T-helper 2 cell treated with Interferon-gamma antibody and Interleukin-4, amounts not matched to agents 5 μg/mL and 100 μg/mL, for 36 hours (primary cell): ENCODE data around the gene PCYOX1L.
"Not testable (repeated sequence)": the region's sequence is repeated elsewhere in the genome, so short reads cannot be mapped to it uniquely, and the experiment has no call there.

Source experiments
- DNase-seq: peaks from one replicate; pipeline ENCODE4 v3.0.0; 2021; ENCODE audit warnings: low spot score
- H3K27ac Mint-ChIP-seq: one replicate; pipeline ENCODE4 v1.8.0; 2021; ENCODE audit warnings: mild to moderate bottlenecking, mixed read lengths
- H3K27me3 Mint-ChIP-seq: one replicate; pipeline ENCODE4 v1.8.0; 2021; ENCODE audit warnings: low read depth, mixed read lengths
- H3K36me3 Mint-ChIP-seq: one replicate; pipeline ENCODE4 v1.8.0; 2021; ENCODE audit warnings: low read depth, mixed read lengths
- H3K4me1 Mint-ChIP-seq: one replicate; pipeline ENCODE4 v1.8.0; 2021; ENCODE audit warnings: low read depth, mixed read lengths
- H3K4me3 Mint-ChIP-seq: one replicate; pipeline ENCODE4 v1.8.0; 2022; ENCODE audit warnings: mild to moderate bottlenecking, moderate library complexity, mixed read lengths
- H3K9me3 Mint-ChIP-seq: one replicate; pipeline ENCODE4 v1.8.0; 2021; ENCODE audit warnings: mixed read lengths

PCYOX1L gene

DNA sequence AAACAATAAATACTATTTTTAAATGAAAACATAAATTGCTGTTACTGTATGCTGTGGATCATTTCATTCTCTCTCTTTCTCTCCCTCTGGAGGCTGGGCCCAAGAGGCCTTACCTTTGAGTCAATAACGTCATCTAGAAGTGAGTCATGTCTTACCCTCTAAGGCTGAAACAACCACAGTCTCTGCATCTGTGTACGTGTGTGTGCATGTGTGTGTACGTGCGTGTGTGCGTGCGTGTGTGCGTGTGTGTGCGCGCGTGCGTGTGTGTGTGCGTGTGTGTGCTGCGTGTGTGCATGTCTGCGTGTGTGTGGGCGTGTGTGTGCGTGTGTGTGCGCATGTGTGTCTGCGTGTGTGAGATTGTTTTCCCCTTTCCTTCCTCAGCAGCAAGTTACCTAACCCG, 34.9 kb downstream of the PCYOX1L start:
- H3K9me3 Mint-ChIP-seq = no peaks in the 10 kb centered on the region
- peaks cover 14% of the 10 kb centered on the region for H3K27me3 Mint-ChIP-seq
- no peaks in the 10 kb centered on the region for H3K4me1 Mint-ChIP-seq
- DNase-seq = peak; percentile 5
- no peaks in the 10 kb centered on the region for H3K36me3 Mint-ChIP-seq
- H3K27ac Mint-ChIP-seq = no peak overlapping the region
- H3K4me3 Mint-ChIP-seq = no peak overlapping the region

DNA sequence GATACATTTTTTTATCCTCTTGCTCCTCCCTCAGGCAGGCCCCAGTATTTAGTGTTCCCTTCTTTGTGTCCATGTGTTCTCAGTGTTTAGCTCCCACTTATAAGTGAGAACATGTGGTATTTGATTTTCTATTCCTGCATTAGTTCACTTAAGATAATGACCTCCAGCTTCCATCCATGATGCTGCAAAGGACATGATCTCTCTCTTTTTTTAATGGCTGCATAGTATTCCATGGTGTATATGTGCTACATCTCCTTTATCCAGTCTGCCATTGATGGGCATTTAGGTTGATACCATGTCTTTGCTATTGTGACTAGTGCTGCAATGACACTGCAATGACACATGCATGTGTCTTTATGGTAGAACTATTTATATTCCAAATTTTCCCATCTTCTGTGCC, 37.1 kb downstream of the PCYOX1L start:
- not testable (repeated sequence) for H3K27me3 Mint-ChIP-seq, H3K4me3 Mint-ChIP-seq, H3K9me3 Mint-ChIP-seq, H3K4me1 Mint-ChIP-seq, H3K36me3 Mint-ChIP-seq, H3K27ac Mint-ChIP-seq, DNase-seq

DNA sequence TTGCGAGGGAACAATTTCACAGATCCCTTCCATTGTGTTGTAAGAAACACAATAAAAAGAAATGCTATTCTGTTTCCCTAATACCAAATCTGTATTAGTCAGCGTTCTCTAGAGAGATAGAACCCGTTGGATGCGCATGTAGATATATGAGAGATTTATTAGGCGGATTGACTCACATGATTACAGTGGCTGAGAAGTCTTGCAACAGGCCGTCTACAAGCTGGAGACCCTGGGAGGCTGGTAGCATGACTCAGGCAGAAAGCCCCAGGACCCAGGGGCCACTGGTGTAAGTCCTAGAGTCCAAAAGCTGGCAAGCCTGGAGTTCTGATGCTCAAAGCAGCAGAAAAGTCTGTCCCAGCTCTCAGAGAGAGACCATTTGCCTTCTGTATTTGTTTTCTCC, 39.7 kb downstream of the PCYOX1L start:
- no peak for DNase-seq
- Mint-ChIP-seq H3K27ac (no peak overlapping the region), H3K9me3 (no peaks in the 10 kb centered on the region), H3K4me1 (no peaks in the 10 kb centered on the region), H3K27me3 (peaks cover 4% of the 10 kb centered on the region), H3K4me3 (no peak overlapping the region), H3K36me3 (no peaks in the 10 kb centered on the region)

DNA sequence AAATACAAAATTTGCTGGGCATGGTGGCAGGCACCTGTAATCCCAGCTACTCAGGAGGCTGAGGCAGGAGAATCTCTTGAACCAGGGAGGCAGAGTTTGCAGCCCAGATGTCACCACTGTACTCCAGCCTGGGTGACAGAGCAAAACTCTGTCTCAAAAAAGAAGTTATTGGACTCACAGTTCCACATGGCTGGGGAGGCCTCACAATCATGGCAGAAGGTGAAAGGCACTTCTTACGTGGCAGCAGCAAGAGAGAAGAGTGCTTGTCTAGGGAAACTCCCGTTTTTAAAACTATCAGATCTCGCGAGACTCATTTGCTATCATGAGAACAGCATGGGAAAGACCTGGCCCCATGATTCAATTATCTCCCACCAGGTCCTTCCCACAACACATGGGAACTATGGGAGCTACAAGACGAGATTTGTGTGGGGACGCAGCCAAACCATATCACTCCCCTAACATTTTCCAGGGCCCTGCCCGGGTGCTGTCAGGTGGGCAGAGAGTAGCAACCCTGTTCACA, 41.0 kb downstream of the PCYOX1L start:
- H3K9me3 Mint-ChIP-seq = not testable (repeated sequence)

DNA sequence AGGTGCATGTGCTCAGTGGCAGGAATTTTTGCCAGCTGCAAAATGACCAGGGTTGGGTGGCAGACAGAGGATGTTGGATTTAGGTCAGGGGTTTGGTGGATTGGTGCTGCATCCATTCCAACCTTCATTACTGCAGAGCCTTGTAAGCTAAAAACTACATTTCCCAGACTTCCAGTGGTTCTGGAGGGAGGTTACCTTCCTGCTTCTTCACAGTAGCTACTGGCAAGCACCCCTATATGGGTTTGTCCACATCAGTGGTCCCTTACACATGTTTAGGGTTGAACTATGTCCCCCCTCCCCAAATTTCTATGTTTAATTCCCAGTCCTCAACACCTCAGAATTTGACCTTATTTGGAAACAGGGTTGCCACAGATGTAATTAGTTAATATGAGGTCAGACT, 41.9 kb downstream of the PCYOX1L start:
- H3K27ac Mint-ChIP-seq = no peak overlapping the region
- no peak overlapping the region for H3K4me3 Mint-ChIP-seq
- peaks cover 4% of the 10 kb centered on the region for H3K27me3 Mint-ChIP-seq
- H3K9me3 Mint-ChIP-seq = no peaks in the 10 kb centered on the region
- DNase-seq = no peak
- no peaks in the 10 kb centered on the region for H3K4me1 Mint-ChIP-seq
- no peaks in the 10 kb centered on the region for H3K36me3 Mint-ChIP-seq

More for the DNA sequence above, 41.0 kb downstream of the PCYOX1L start:
- H3K4me3 Mint-ChIP-seq, DNase-seq, H3K27me3 Mint-ChIP-seq, H3K4me1 Mint-ChIP-seq, H3K27ac Mint-ChIP-seq, H3K36me3 Mint-ChIP-seq: not testable (repeated sequence)

DNA sequence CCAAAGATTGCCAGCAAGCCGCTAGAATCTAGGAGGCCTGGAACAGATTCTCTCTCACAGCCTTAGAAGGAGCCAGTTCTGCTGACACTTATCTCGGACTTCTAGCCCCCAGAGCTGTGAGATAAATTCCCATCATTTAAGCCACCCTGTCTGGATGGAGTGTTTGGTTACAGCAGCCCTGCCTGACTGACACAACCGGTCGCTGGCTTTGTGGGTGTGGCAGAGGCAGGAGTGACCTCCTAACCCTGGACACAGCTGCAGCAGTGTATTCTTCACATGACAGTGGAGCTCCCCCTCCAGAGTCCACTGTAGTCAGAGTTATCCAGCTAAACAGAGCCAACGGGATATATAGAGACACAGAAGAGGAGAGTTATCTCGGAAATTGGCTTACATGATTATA, 42.5 kb downstream of the PCYOX1L start:
- DNase-seq = no peak
- Mint-ChIP-seq H3K36me3 (no peaks in the 10 kb centered on the region), H3K4me1 (no peaks in the 10 kb centered on the region), H3K27me3 (peaks cover 4% of the 10 kb centered on the region), H3K9me3 (no peaks in the 10 kb centered on the region), H3K4me3 (no peak overlapping the region), H3K27ac (no peak overlapping the region)

DNA sequence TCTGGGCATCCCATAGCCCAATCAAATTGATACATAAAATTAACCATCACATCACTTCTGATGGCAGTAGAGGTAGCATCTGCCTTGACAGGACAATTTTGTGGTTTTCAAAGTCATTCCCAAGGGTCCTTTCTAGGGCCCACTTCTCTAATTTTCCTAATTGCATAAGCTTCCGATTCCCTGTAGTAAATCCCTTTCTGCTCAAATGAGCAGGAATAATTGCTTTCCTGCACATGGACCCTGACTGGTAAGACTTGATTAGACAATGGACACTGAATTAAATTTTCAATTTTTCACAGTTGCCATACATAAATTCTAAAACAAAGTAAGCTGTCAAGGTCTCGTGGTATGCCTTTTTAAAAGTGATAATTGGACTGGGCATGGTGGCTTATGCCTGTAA, 43.2 kb downstream of the PCYOX1L start:
- H3K27me3 Mint-ChIP-seq = peaks cover 4% of the 10 kb centered on the region
- H3K4me3 Mint-ChIP-seq = no peak overlapping the region
- H3K4me1 Mint-ChIP-seq = no peaks in the 10 kb centered on the region
- no peak overlapping the region for H3K27ac Mint-ChIP-seq
- no peak for DNase-seq
- no peaks in the 10 kb centered on the region for H3K9me3 Mint-ChIP-seq
- no peaks in the 10 kb centered on the region for H3K36me3 Mint-ChIP-seq

DNA sequence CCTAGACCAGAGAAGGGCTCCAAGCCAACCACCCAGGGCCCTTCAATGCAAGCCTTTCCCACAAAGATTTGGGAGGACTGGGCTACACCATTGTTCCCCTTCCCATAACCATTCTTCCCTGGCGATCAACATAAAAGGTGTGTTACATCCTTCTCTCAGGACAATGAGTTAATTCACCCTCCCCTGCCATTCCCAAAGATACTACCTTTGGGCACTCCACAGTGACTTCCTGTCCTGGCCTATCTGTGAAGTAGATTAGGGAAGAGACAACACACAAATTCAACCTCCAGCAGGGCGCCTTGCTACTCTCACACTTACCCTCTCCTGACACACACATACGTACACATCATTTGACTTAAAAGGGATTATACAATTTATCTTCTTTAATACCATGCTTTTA, 44.4 kb downstream of the PCYOX1L start:
- Mint-ChIP-seq H3K4me3 (no peak overlapping the region), H3K27me3 (peaks cover 2% of the 10 kb centered on the region), H3K4me1 (no peaks in the 10 kb centered on the region), H3K9me3 (no peaks in the 10 kb centered on the region), H3K27ac (no peak overlapping the region), H3K36me3 (no peaks in the 10 kb centered on the region)
- no peak for DNase-seq

DNA sequence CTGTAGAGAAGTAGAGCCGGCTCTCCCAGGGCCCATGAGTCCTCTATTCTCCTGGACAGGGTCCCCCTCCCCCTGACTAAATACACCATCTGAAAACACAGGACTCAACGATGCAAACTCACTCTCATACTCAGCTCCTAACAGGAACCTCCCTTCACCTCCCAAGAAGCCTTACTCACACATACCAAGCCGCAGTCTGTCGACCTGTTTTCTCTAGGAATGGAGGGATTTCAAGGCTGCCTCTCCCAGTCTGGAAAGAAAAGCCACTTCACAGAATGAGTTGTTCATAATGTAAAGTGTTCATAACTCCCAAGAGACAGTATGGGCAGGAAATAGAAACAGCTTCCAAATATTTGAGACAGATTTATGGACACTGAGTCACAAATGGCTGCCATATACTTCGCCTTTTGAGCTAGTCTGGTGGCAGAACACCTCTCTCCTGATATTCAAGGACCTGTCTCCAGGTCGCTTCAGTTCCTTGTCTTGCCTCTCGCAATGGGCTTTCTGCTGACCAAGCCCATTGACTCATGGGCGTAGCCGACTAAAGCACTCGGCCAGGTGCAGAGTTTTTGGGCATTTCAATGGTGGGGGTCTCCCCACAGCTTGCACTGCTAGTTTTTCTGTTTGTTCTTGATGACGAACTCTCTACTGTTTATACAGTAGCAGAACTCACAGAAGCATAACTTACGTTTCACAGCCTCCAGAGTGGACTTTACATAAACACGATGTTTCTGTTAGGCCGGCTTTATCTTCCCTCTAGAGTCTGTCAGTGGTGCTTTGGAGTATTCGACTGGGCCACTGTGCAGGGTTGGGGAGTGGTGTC, 46.3 kb downstream of the PCYOX1L start:
- Mint-ChIP-seq H3K4me1 (no peaks in the 10 kb centered on the region), H3K27ac (no peak overlapping the region), H3K36me3 (no peaks in the 10 kb centered on the region), H3K4me3 (no peak overlapping the region), H3K27me3 (no peaks in the 10 kb centered on the region), H3K9me3 (no peaks in the 10 kb centered on the region)
- DNase-seq = no peak

DNA sequence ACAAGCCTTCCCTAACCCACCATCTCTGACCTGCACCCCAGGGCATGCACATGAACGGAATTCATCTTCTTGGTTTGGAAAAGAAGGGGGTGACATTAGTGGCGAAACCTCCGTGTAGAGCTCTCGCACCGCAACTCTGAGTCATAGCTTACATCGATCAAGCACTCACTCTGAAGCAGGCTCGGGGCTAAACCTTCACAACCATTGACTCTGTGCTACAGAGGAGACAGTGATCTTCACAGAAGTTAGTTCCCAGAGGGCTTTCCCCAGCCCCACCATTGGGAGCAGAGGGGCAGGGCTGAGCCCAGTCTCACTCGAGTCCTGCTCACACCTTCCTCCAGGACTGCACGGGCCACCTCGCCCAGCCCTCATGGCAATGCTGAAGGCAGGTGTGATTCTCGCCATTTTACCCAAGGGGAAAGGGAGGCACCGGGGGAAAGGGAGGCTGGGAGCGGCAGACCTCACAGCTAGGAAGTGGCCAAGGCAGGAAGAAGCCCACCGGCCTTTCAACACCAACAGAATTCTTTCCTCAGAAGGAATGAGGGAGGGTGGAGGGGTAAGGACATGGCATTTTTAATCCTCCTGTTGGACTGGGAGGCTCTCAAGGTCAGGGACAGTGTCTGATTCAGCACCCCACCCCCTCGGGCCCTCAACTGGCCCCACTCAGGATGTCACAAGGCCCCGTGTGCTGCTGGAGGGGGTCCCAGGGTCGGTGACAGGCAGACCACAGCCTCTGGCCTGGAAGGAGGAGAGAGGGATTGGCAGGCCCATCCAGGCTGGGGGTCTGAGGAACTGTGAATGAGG, 47.1 kb downstream of the PCYOX1L start:
- no peak overlapping the region for H3K27ac Mint-ChIP-seq
- DNase-seq = no peak
- H3K27me3 Mint-ChIP-seq = no peaks in the 10 kb centered on the region
- no peaks in the 10 kb centered on the region for H3K9me3 Mint-ChIP-seq
- no peak overlapping the region for H3K4me3 Mint-ChIP-seq
- H3K4me1 Mint-ChIP-seq = no peaks in the 10 kb centered on the region
- no peaks in the 10 kb centered on the region for H3K36me3 Mint-ChIP-seq

DNA sequence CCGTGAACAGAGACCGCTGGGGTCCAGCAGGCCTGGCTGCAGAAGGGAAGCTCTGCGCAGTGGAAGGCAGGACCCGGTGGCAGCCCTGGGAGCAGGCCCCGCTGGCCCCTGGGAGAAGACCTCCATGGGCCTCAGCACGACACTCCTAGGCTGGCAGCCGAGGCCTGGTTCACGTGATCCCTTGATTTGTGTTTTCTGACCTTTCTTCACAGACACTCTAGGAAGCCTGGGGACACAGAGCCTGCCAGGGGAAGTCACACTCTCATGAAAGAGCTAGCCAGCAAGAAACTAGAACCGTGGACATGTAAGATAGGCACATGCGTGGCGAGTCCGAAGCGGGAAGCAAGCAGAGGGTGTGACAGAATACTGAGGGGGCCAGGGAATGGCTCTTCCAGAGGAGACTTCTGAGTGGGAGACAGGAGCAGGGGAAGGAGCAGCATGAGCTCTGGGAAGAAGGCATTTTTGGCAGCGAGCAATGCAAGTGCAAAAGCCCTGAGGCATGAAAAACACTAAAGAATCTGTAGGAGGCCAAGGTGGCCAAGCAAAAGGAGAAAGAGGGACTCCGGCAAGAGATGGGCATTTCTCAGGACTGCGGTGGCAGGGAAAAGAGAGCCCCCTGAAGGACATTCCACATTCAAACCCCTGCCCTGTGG, 47.8 kb downstream of the PCYOX1L start:
- no peaks in the 10 kb centered on the region for H3K27me3 Mint-ChIP-seq
- no peaks in the 10 kb centered on the region for H3K4me1 Mint-ChIP-seq
- no peak for DNase-seq
- H3K4me3 Mint-ChIP-seq = no peak overlapping the region
- H3K9me3 Mint-ChIP-seq = no peaks in the 10 kb centered on the region
- H3K27ac Mint-ChIP-seq = no peak overlapping the region
- H3K36me3 Mint-ChIP-seq = no peaks in the 10 kb centered on the region

DNA sequence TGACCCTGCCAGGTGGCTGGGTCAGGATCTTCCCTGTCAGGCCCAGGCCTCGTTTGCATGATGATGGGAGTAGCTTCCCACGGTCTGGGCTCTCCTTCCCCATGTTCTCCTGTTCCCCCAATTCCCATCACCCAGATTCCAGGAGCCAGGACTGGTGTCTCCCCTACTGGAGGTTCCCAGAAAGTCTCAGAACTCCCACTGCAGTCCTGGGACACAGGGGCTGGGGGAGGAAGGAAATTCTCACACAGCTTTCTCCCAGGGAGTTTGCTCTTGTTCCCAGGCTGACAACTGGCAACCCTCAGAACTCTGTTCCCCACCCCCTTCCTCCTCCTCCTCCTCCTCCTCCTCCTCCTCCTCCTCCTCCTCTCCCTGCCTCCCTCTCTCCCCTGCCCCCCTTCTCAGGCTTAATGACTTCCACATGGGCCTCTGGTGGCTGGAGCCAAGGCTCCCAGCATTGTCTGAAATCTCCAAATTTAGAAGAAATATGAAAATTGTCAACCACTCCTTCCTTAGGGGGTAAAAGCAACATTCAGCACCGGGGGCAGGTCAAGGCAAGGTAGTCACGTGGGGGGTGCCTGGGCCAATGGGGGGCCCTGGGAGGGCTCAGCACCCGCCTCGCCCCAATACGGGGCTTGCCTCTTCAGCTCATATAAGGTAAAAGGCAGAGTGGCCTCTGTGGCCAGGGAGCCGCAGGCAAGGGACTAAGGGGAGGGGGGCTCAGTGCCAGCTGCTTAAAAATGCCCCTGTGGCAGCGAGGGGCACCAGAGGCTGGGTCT, 48.5 kb downstream of the PCYOX1L start:
- H3K27me3 Mint-ChIP-seq = no peaks in the 10 kb centered on the region
- H3K9me3 Mint-ChIP-seq = no peaks in the 10 kb centered on the region
- no peak overlapping the region for H3K27ac Mint-ChIP-seq
- H3K4me3 Mint-ChIP-seq = no peak overlapping the region
- DNase-seq = no peak
- H3K4me1 Mint-ChIP-seq = no peaks in the 10 kb centered on the region
- no peaks in the 10 kb centered on the region for H3K36me3 Mint-ChIP-seq

DNA sequence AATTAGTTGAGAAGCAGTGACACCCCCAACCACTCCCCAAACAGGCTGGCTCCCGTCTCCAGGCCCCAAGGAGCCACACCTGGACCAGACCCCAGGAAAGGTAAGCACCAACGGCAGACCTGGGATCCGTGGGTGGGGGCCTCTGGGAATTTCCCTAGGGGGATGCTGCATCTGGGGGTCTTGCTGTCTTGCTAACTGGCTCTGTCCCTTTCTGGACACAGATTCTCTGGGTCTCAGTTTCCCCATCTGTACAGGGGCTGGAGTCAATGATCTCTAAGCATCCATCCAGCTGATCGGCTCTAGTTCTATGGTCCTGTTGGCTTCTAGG, 49.1 kb downstream of the PCYOX1L start:
- Mint-ChIP-seq H3K27me3 (no peaks in the 10 kb centered on the region), H3K36me3 (no peaks in the 10 kb centered on the region), H3K4me3 (no peak overlapping the region), H3K9me3 (no peaks in the 10 kb centered on the region), H3K4me1 (no peaks in the 10 kb centered on the region), H3K27ac (no peak overlapping the region)
- DNase-seq = no peak
